K562 (cell line): Measurements from ENCODE around the gene PANX1. TPM values are rescaled to one million over a fixed set of nuclear protein-coding genes. Genes with fewer than 3 reads are reported as not detected.
A peak's percentile ranks its signal among the peaks of the same experiment; 100 is the strongest.

Source experiments
- CREB1 ChIP-seq, 2 experiments: sonication (generic) in 1 of 2; formaldehyde crosslinking in 1 of 2; IDR thresholded peaks; 2 replicates each; pipeline versions ENCODE4 v1.6.1 to v1.8.0; 2012 to 2022; ENCODE audit warnings: inconsistent platforms in 1 of 2, mild to moderate bottlenecking in 1 of 2, missing genetic modification reagents in 1 of 2, moderate library complexity in 1 of 2
- CTBP1 ChIP-seq: fragments of 450-650 bp; IDR thresholded peaks from 2 replicates; pipeline ENCODE4 v1.6.1; 2016; ENCODE audit warnings: borderline replicate concordance
- DPF2 ChIP-seq: fragments of 450-650 bp; IDR thresholded peaks from 2 replicates; pipeline ENCODE4 v1.6.1; 2016
- E2F6 ChIP-seq, 2 experiments: IDR thresholded peaks; 2 replicates each; pipeline ENCODE4 v1.6.1; 2011; ENCODE audit warnings: borderline replicate concordance in 1 of 2, control low read depth in 1 of 2, low read depth in 1 of 2, low read length in 1 of 2, mild to moderate bottlenecking in 1 of 2, mixed read lengths in 1 of 2, moderate library complexity in 1 of 2; ENCODE audit not compliant: insufficient read depth in 1 of 2, insufficient read length in 1 of 2, poor library complexity in 1 of 2, severe bottlenecking in 1 of 2; ENCODE audit errors: extremely low read depth in 1 of 2
- EHMT2 ChIP-seq: fragments of 450-650 bp; IDR thresholded peaks from 2 replicates; pipeline ENCODE4 v1.6.1; 2018; ENCODE audit warnings: antibody characterized with exemption
- JUN ChIP-seq, 2 experiments: sonication (generic) in 1 of 2; formaldehyde crosslinking in 1 of 2; IDR thresholded peaks; 2 replicates each; pipeline versions ENCODE4 v1.6.1 to v1.8.0; 2012 to 2022; ENCODE audit warnings: borderline replicate concordance in 2 of 2, mild to moderate bottlenecking in 2 of 2, improper control_type of control experiment in 1 of 2, low read depth in 1 of 2, low read length in 1 of 2, missing genetic modification reagents in 1 of 2
- MEIS2 ChIP-seq: fragments of 450-650 bp; IDR thresholded peaks from 2 replicates; pipeline ENCODE4 v1.6.1; 2014; ENCODE audit warnings: mild to moderate bottlenecking; ENCODE audit not compliant: partially characterized antibody
- PBX2 ChIP-seq, 2 experiments: IDR thresholded peaks in 1 of 2; conservative IDR thresholded peaks in 1 of 2; 2 replicates each; pipeline ENCODE4 v1.6.1; 2016; ENCODE audit warnings: low read depth in 2 of 2, mild to moderate bottlenecking in 1 of 2, missing compliant biosample characterization in 1 of 2, missing genetic modification characterization in 1 of 2, moderate library complexity in 1 of 2
- RCOR1 ChIP-seq, 2 experiments: IDR thresholded peaks; 2 replicates each; pipeline ENCODE4 v1.6.1; 2012; ENCODE audit warnings: low read depth in 2 of 2, low read length in 2 of 2, borderline replicate concordance in 1 of 2, improper control_type of control experiment in 1 of 2
- SMAD3 ChIP-seq: fragments of 450-650 bp; formaldehyde crosslinking; conservative IDR thresholded peaks from 2 replicates; pipeline ENCODE4 v1.4.0; 2020; ENCODE audit warnings: mild to moderate bottlenecking
- TCFL5 ChIP-seq: fragments of 250-450 bp; sonication (Bioruptor Pico); conservative IDR thresholded peaks from 2 replicates; pipeline ENCODE4 v1.6.1; 2021; ENCODE audit warnings: mild to moderate bottlenecking, moderate library complexity, matching md5 sums
- ZNF212 ChIP-seq: fragments of 450-650 bp; formaldehyde crosslinking; IDR thresholded peaks from 2 replicates; pipeline ENCODE4 v1.4.0; 2020; ENCODE audit warnings: mild to moderate bottlenecking
- polyA plus RNA-seq, 8 experiments: library from polyadenylated mRNA; depleted of rRNA in 4 of 8; stranded (reverse) in 5 of 8; unstranded in 3 of 8; fragments of >200 nt; fragmentation: Nextera tagmentation in 2 of 8; fragmentation: Illumina TruSeq in 1 of 8; extraction: Ambion mirVana in 2 of 8; extraction: Trizol in 1 of 8; gene quantifications; 2 replicates each; pipeline versions ENCODE4 v1.2.1 to v1.2.3, GENCODE V29; 2011 to 2014; ENCODE audit warnings: inconsistent platforms in 1 of 8, missing spikeins in 1 of 8
- total RNA-seq, 7 experiments: library from RNA; depleted of rRNA in 6 of 7; stranded (reverse); fragments of >200 nt in 6 of 7; fragmentation: Illumina TruSeq in 2 of 7; extraction: Trizol in 2 of 7; gene quantifications; 2 replicates each; pipeline versions ENCODE4 v1.2.1 to v1.2.3, GENCODE V29; 2011 to 2021; ENCODE audit warnings: low replicate concordance in 1 of 7
- TF ChIP-seq, protein P1 (sequence below): fragments of 250-450 bp; sonication (Bioruptor Pico); IDR thresholded peaks from 2 replicates; pipeline ENCODE4 v1.4.0; 2020
- TF ChIP-seq, protein P2 (sequence below): sonication (generic); IDR thresholded peaks from 2 replicates; pipeline ENCODE4 v1.6.1; 2016

PANX1 gene
- total and polyA plus RNA-seq, 9 of the 15 experiments (the other 6 are each of a cell fraction or from before 2014, with no cell fraction given), result 1.9 to 14.8 (median 10.1) TPM

- TF ChIP-seq PBX2 (CRISPR knock-in tag; IDR thresholded peaks at IDR 0.05; ENCODE audit: low read depth) (no peak; the same call in 1 of the 2 replicates), PBX2 (tag; conservative IDR thresholded peaks at IDR 0.05; ENCODE audit: low read depth) (peak; percentile 81), TCFL5 (CRISPR knock-in tag) (no peak), ZNF212 (CRISPR knock-in tag) (no peak), CTBP1 (peak; percentile 55; the same call in 1 of the 2 replicates), E2F6 (IDR thresholded peaks at IDR 0.05; ENCODE audit: borderline replicate concordance in 1 of 2, extremely low read depth in 1 of 2, insufficient read depth in 1 of 2, insufficient read length in 1 of 2, low read depth in 1 of 2, low read length in 1 of 2, poor library complexity in 1 of 2, severe bottlenecking in 1 of 2) (no peak), MEIS2 (peak; percentile 90), DPF2 (peak; percentile 85), JUN (IDR thresholded peaks at IDR 0.05; ENCODE audit: borderline replicate concordance, low read depth, low read length) (peak; percentile 95), JUN (CRISPR knock-in tag; IDR thresholded peaks at IDR 0.05; ENCODE audit: borderline replicate concordance) (no peak), SMAD3 (CRISPR knock-in tag) (no peak), RCOR1 (IDR thresholded peaks at IDR 0.05; ENCODE audit: borderline replicate concordance in 1 of 2, low read depth in 2 of 2, low read length in 2 of 2) (peak in 1 of 2 experiments; percentile 66; a peak in 1 of 4 replicates), CREB1 (IDR thresholded peaks at IDR 0.05) (0 out of 2 replicates have a peak, but pooled peaks have one; percentile 14), CREB1 (CRISPR knock-in tag; IDR thresholded peaks at IDR 0.05) (peak; percentile 29; the same call in 1 of the 2 replicates), EHMT2 (no peak)
- TF ChIP-seq, protein P1, sequence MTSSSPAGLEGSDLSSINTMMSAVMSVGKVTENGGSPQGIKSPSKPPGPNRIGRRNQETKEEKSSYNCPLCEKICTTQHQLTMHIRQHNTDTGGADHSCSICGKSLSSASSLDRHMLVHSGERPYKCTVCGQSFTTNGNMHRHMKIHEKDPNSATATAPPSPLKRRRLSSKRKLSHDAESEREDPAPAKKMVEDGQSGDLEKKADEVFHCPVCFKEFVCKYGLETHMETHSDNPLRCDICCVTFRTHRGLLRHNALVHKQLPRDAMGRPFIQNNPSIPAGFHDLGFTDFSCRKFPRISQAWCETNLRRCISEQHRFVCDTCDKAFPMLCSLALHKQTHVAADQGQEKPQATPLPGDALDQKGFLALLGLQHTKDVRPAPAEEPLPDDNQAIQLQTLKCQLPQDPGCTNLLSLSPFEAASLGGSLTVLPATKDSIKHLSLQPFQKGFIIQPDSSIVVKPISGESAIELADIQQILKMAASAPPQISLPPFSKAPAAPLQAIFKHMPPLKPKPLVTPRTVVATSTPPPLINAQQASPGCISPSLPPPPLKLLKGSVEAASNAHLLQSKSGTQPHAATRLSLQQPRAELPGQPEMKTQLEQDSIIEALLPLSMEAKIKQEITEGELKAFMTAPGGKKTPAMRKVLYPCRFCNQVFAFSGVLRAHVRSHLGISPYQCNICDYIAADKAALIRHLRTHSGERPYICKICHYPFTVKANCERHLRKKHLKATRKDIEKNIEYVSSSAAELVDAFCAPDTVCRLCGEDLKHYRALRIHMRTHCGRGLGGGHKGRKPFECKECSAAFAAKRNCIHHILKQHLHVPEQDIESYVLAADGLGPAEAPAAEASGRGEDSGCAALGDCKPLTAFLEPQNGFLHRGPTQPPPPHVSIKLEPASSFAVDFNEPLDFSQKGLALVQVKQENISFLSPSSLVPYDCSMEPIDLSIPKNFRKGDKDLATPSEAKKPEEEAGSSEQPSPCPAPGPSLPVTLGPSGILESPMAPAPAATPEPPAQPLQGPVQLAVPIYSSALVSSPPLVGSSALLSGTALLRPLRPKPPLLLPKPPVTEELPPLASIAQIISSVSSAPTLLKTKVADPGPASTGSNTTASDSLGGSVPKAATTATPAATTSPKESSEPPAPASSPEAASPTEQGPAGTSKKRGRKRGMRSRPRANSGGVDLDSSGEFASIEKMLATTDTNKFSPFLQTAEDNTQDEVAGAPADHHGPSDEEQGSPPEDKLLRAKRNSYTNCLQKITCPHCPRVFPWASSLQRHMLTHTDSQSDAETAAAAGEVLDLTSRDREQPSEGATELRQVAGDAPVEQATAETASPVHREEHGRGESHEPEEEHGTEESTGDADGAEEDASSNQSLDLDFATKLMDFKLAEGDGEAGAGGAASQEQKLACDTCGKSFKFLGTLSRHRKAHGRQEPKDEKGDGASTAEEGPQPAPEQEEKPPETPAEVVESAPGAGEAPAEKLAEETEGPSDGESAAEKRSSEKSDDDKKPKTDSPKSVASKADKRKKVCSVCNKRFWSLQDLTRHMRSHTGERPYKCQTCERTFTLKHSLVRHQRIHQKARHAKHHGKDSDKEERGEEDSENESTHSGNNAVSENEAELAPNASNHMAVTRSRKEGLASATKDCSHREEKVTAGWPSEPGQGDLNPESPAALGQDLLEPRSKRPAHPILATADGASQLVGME (CRISPR knock-in tag), result no peak
- TF ChIP-seq, protein P2, sequence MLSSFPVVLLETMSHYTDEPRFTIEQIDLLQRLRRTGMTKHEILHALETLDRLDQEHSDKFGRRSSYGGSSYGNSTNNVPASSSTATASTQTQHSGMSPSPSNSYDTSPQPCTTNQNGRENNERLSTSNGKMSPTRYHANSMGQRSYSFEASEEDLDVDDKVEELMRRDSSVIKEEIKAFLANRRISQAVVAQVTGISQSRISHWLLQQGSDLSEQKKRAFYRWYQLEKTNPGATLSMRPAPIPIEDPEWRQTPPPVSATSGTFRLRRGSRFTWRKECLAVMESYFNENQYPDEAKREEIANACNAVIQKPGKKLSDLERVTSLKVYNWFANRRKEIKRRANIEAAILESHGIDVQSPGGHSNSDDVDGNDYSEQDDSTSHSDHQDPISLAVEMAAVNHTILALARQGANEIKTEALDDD, result no peak
Observed at GRCh38 chr11:94151903-94152677, 23.4 kb downstream of the PANX1 start (continued).
